ENCODE results near the gene NUP160. TPM values are rescaled to one million over a fixed set of nuclear protein-coding genes. Genes with fewer than 3 reads are reported as not detected.
A peak's percentile ranks its signal among the peaks of the same experiment; 100 is the strongest.

Gene NUP160
- total and polyA plus RNA-seq, 10 of the 15 experiments (the other 5 are each of a cell fraction or from before 2014, with no cell fraction given): 24.0 to 87.6 (median 54.6) TPM

- TF ChIP-seq KDM1A (IDR thresholded peaks at IDR 0.05; ENCODE audit: borderline replicate concordance) (no peak), PAX5 (IDR thresholded peaks at IDR 0.05; ENCODE audit: borderline replicate concordance, low read depth, low read length) (peak; percentile 35; the same call in 1 of the 2 replicates), ESRRA (IDR thresholded peaks at IDR 0.05; ENCODE audit: low read length) (no peak), SREBF1 (IDR thresholded peaks at IDR 0.05; ENCODE audit: low read length) (no peak), JUNB (IDR thresholded peaks at IDR 0.05) (peak; percentile 51), MYB (IDR thresholded peaks at IDR 0.05; ENCODE audit: borderline replicate concordance, low read depth, low read length) (no peak), TCF7 (IDR thresholded peaks at IDR 0.05; ENCODE audit: borderline replicate concordance) (no peak), CREM (IDR thresholded peaks at IDR 0.05; ENCODE audit: low read depth) (peak; percentile 63), TCF12 (IDR thresholded peaks at IDR 0.05; ENCODE audit: low read depth, low read length) (no peak), MTA3 (IDR thresholded peaks at IDR 0.05; ENCODE audit: borderline replicate concordance, low read length) (peak; percentile 65; the same call in 1 of the 2 replicates), HDAC6 (IDR thresholded peaks at IDR 0.05; ENCODE audit: unreplicated experiment) (no peak), SP1 (IDR thresholded peaks at IDR 0.05; ENCODE audit: low read depth, low read length) (no peak), SIX5 (IDR thresholded peaks at IDR 0.05; ENCODE audit: low read depth, low read length, severe bottlenecking) (no peak), PAX8 (IDR thresholded peaks at IDR 0.05) (no peak), GATAD2B (conservative IDR thresholded peaks at IDR 0.05; ENCODE audit: low read depth) (no peak), FOXM1 (IDR thresholded peaks at IDR 0.05; ENCODE audit: low read depth, low read length) (peak; percentile 72; the same call in 1 of the 2 replicates), KLF5 (IDR thresholded peaks at IDR 0.05; ENCODE audit: partially characterized antibody) (no peak)
- TF ChIP-seq, protein P1, sequence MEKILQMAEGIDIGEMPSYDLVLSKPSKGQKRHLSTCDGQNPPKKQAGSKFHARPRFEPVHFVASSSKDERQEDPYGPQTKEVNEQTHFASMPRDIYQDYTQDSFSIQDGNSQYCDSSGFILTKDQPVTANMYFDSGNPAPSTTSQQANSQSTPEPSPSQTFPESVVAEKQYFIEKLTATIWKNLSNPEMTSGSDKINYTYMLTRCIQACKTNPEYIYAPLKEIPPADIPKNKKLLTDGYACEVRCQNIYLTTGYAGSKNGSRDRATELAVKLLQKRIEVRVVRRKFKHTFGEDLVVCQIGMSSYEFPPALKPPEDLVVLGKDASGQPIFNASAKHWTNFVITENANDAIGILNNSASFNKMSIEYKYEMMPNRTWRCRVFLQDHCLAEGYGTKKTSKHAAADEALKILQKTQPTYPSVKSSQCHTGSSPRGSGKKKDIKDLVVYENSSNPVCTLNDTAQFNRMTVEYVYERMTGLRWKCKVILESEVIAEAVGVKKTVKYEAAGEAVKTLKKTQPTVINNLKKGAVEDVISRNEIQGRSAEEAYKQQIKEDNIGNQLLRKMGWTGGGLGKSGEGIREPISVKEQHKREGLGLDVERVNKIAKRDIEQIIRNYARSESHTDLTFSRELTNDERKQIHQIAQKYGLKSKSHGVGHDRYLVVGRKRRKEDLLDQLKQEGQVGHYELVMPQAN (conservative IDR thresholded peaks at IDR 0.05): no peak
- TF ChIP-seq, protein P2, sequence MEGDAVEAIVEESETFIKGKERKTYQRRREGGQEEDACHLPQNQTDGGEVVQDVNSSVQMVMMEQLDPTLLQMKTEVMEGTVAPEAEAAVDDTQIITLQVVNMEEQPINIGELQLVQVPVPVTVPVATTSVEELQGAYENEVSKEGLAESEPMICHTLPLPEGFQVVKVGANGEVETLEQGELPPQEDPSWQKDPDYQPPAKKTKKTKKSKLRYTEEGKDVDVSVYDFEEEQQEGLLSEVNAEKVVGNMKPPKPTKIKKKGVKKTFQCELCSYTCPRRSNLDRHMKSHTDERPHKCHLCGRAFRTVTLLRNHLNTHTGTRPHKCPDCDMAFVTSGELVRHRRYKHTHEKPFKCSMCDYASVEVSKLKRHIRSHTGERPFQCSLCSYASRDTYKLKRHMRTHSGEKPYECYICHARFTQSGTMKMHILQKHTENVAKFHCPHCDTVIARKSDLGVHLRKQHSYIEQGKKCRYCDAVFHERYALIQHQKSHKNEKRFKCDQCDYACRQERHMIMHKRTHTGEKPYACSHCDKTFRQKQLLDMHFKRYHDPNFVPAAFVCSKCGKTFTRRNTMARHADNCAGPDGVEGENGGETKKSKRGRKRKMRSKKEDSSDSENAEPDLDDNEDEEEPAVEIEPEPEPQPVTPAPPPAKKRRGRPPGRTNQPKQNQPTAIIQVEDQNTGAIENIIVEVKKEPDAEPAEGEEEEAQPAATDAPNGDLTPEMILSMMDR (IDR thresholded peaks at IDR 0.05 in 2 of 3, conservative IDR thresholded peaks at IDR 0.05 in 1 of 3; ENCODE audit: control insufficient read depth in 2 of 3, extremely low read depth in 1 of 3, insufficient read depth in 1 of 3, low read depth in 3 of 3, low read length in 3 of 3): no peak
- TF ChIP-seq, protein P3, sequence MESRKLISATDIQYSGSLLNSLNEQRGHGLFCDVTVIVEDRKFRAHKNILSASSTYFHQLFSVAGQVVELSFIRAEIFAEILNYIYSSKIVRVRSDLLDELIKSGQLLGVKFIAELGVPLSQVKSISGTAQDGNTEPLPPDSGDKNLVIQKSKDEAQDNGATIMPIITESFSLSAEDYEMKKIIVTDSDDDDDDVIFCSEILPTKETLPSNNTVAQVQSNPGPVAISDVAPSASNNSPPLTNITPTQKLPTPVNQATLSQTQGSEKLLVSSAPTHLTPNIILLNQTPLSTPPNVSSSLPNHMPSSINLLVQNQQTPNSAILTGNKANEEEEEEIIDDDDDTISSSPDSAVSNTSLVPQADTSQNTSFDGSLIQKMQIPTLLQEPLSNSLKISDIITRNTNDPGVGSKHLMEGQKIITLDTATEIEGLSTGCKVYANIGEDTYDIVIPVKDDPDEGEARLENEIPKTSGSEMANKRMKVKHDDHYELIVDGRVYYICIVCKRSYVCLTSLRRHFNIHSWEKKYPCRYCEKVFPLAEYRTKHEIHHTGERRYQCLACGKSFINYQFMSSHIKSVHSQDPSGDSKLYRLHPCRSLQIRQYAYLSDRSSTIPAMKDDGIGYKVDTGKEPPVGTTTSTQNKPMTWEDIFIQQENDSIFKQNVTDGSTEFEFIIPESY (IDR thresholded peaks at IDR 0.05): no peak
- TF ChIP-seq, protein P4, sequence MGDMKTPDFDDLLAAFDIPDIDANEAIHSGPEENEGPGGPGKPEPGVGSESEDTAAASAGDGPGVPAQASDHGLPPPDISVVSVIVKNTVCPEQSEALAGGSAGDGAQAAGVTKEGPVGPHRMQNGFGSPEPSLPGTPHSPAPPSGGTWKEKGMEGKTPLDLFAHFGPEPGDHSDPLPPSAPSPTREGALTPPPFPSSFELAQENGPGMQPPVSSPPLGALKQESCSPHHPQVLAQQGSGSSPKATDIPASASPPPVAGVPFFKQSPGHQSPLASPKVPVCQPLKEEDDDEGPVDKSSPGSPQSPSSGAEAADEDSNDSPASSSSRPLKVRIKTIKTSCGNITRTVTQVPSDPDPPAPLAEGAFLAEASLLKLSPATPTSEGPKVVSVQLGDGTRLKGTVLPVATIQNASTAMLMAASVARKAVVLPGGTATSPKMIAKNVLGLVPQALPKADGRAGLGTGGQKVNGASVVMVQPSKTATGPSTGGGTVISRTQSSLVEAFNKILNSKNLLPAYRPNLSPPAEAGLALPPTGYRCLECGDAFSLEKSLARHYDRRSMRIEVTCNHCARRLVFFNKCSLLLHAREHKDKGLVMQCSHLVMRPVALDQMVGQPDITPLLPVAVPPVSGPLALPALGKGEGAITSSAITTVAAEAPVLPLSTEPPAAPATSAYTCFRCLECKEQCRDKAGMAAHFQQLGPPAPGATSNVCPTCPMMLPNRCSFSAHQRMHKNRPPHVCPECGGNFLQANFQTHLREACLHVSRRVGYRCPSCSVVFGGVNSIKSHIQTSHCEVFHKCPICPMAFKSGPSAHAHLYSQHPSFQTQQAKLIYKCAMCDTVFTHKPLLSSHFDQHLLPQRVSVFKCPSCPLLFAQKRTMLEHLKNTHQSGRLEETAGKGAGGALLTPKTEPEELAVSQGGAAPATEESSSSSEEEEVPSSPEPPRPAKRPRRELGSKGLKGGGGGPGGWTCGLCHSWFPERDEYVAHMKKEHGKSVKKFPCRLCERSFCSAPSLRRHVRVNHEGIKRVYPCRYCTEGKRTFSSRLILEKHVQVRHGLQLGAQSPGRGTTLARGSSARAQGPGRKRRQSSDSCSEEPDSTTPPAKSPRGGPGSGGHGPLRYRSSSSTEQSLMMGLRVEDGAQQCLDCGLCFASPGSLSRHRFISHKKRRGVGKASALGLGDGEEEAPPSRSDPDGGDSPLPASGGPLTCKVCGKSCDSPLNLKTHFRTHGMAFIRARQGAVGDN (IDR thresholded peaks at IDR 0.05): no peak
- TF ChIP-seq, protein P5, sequence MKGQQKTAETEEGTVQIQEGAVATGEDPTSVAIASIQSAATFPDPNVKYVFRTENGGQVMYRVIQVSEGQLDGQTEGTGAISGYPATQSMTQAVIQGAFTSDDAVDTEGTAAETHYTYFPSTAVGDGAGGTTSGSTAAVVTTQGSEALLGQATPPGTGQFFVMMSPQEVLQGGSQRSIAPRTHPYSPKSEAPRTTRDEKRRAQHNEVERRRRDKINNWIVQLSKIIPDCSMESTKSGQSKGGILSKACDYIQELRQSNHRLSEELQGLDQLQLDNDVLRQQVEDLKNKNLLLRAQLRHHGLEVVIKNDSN (IDR thresholded peaks at IDR 0.05; ENCODE audit: borderline replicate concordance, extremely low read length, insufficient read depth, low read depth, low read length): no peak
Measured at GRCh38 chr11:47854667-47855066, 6.5 kb upstream of the NUP160 start (continued).

Data from GM12878 (cell line).